Myocyte (in vitro differentiated cells): ENCODE data around the gene ZNF609. TPM values are rescaled to one million over a fixed set of nuclear protein-coding genes. Genes with fewer than 3 reads are reported as not detected.

Experiments used
- DNase-seq: peaks from one replicate; pipeline ENCODE4 v3.0.0-alpha.2; 2012; ENCODE audit warnings: low read depth
- total RNA-seq: library from RNA; depleted of rRNA; stranded (reverse); fragments of >200 nt; gene quantifications from 2 replicates; pipeline ENCODE4 v1.2.3, GENCODE V29; 2014

The ZNF609 gene
- total RNA-seq, 1 donor from 2014 or later = 16.2 TPM

GRCh38 chr15:64532521-64533315 lies 72.3 kb downstream of the ZNF609 start:
- no peak for DNase-seq

GRCh38 chr15:64535460-64536243 lies 75.3 kb downstream of the ZNF609 start:
- no peak for DNase-seq

GRCh38 chr15:64536244-64536836 lies 76.0 kb downstream of the ZNF609 start:
- DNase-seq = peak; percentile 23

- DNase-seq = no peak
These were observed 81.7 kb downstream of the ZNF609 start for GRCh38 chr15:64542091-64542490.

GRCh38 chr15:64544450-64544849 lies 84.1 kb downstream of the ZNF609 start:
- no peak for DNase-seq

GRCh38 chr15:64547275-64547674 lies 86.9 kb downstream of the ZNF609 start:
- DNase-seq = no peak

GRCh38 chr15:64548235-64548634 lies 87.9 kb downstream of the ZNF609 start:
- DNase-seq = no peak

- DNase-seq = no peak
These were observed 89.5 kb downstream of the ZNF609 start for GRCh38 chr15:64549860-64550259.

GRCh38 chr15:64552281-64552948 lies 92.0 kb downstream of the ZNF609 start:
- DNase-seq = no peak

- peak; percentile 18 for DNase-seq
These were observed 98.2 kb downstream of the ZNF609 start for GRCh38 chr15:64558460-64559179.

GRCh38 chr15:64559243-64559642 lies 98.9 kb downstream of the ZNF609 start:
- DNase-seq = no peak

- no peak for DNase-seq
These were observed 100.1 kb downstream of the ZNF609 start for GRCh38 chr15:64560501-64560900.

GRCh38 chr15:64560998-64561397 lies 100.6 kb downstream of the ZNF609 start:
- DNase-seq = no peak

GRCh38 chr15:64562003-64562640 lies 101.7 kb downstream of the ZNF609 start:
- DNase-seq = no peak

GRCh38 chr15:64566102-64566501 lies 105.7 kb downstream of the ZNF609 start:
- no peak for DNase-seq

- peak; percentile 62 for DNase-seq
These were observed 106.5 kb downstream of the ZNF609 start for GRCh38 chr15:64566629-64567427.

GRCh38 chr15:64568765-64569164 lies 108.4 kb downstream of the ZNF609 start:
- no peak for DNase-seq

GRCh38 chr15:64571857-64572291 lies 111.5 kb downstream of the ZNF609 start:
- no peak for DNase-seq

GRCh38 chr15:64572856-64573255 lies 112.5 kb downstream of the ZNF609 start:
- no peak for DNase-seq
